Measurements from ENCODE around the gene TSPAN18. TPM values are rescaled to one million over a fixed set of nuclear protein-coding genes. Genes with fewer than 3 reads are reported as not detected.

TSPAN18 gene
- total and polyA plus RNA-seq, 2 of the 8 experiments (the other 6 are each of a cell fraction or from before 2014, with no cell fraction given): 5.2 to 10.2 TPM

GRCh38 chr11:44738791-44739190 lies 12.0 kb downstream of the TSPAN18 start (continued):
- TF ChIP-seq, protein P1, sequence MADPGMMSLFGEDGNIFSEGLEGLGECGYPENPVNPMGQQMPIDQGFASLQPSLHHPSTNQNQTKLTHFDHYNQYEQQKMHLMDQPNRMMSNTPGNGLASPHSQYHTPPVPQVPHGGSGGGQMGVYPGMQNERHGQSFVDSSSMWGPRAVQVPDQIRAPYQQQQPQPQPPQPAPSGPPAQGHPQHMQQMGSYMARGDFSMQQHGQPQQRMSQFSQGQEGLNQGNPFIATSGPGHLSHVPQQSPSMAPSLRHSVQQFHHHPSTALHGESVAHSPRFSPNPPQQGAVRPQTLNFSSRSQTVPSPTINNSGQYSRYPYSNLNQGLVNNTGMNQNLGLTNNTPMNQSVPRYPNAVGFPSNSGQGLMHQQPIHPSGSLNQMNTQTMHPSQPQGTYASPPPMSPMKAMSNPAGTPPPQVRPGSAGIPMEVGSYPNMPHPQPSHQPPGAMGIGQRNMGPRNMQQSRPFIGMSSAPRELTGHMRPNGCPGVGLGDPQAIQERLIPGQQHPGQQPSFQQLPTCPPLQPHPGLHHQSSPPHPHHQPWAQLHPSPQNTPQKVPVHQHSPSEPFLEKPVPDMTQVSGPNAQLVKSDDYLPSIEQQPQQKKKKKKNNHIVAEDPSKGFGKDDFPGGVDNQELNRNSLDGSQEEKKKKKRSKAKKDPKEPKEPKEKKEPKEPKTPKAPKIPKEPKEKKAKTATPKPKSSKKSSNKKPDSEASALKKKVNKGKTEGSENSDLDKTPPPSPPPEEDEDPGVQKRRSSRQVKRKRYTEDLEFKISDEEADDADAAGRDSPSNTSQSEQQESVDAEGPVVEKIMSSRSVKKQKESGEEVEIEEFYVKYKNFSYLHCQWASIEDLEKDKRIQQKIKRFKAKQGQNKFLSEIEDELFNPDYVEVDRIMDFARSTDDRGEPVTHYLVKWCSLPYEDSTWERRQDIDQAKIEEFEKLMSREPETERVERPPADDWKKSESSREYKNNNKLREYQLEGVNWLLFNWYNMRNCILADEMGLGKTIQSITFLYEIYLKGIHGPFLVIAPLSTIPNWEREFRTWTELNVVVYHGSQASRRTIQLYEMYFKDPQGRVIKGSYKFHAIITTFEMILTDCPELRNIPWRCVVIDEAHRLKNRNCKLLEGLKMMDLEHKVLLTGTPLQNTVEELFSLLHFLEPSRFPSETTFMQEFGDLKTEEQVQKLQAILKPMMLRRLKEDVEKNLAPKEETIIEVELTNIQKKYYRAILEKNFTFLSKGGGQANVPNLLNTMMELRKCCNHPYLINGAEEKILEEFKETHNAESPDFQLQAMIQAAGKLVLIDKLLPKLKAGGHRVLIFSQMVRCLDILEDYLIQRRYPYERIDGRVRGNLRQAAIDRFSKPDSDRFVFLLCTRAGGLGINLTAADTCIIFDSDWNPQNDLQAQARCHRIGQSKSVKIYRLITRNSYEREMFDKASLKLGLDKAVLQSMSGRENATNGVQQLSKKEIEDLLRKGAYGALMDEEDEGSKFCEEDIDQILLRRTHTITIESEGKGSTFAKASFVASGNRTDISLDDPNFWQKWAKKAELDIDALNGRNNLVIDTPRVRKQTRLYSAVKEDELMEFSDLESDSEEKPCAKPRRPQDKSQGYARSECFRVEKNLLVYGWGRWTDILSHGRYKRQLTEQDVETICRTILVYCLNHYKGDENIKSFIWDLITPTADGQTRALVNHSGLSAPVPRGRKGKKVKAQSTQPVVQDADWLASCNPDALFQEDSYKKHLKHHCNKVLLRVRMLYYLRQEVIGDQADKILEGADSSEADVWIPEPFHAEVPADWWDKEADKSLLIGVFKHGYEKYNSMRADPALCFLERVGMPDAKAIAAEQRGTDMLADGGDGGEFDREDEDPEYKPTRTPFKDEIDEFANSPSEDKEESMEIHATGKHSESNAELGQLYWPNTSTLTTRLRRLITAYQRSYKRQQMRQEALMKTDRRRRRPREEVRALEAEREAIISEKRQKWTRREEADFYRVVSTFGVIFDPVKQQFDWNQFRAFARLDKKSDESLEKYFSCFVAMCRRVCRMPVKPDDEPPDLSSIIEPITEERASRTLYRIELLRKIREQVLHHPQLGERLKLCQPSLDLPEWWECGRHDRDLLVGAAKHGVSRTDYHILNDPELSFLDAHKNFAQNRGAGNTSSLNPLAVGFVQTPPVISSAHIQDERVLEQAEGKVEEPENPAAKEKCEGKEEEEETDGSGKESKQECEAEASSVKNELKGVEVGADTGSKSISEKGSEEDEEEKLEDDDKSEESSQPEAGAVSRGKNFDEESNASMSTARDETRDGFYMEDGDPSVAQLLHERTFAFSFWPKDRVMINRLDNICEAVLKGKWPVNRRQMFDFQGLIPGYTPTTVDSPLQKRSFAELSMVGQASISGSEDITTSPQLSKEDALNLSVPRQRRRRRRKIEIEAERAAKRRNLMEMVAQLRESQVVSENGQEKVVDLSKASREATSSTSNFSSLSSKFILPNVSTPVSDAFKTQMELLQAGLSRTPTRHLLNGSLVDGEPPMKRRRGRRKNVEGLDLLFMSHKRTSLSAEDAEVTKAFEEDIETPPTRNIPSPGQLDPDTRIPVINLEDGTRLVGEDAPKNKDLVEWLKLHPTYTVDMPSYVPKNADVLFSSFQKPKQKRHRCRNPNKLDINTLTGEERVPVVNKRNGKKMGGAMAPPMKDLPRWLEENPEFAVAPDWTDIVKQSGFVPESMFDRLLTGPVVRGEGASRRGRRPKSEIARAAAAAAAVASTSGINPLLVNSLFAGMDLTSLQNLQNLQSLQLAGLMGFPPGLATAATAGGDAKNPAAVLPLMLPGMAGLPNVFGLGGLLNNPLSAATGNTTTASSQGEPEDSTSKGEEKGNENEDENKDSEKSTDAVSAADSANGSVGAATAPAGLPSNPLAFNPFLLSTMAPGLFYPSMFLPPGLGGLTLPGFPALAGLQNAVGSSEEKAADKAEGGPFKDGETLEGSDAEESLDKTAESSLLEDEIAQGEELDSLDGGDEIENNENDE (IDR thresholded peaks at IDR 0.05; ENCODE audit: insufficient replicate concordance, low read length): no peak
- TF ChIP-seq BRCA1 (IDR thresholded peaks at IDR 0.05; ENCODE audit: low read depth, low read length) (no peak), CREB1 (IDR thresholded peaks at IDR 0.05) (no peak), POLR2A (IDR thresholded peaks at IDR 0.05; ENCODE audit: control extremely low read depth in 1 of 2, low read depth in 2 of 2, low read length in 2 of 2) (no peak), JUN (IDR thresholded peaks at IDR 0.05; ENCODE audit: low read depth, low read length) (no peak), EGR1 (IDR thresholded peaks at IDR 0.05; ENCODE audit: borderline replicate concordance, low read depth, low read length) (no peak), HDAC2 (IDR thresholded peaks at IDR 0.05; ENCODE audit: borderline replicate concordance in 1 of 2, low read depth in 2 of 2, low read length in 2 of 2) (no peak)
